ENCODE results near the gene RNF227. TPM values are rescaled to one million over a fixed set of nuclear protein-coding genes. Genes with fewer than 3 reads are reported as not detected.

The RNF227 gene
- total and polyA plus RNA-seq, 2 of the 8 experiments (the other 6 are each of a cell fraction or from before 2014, with no cell fraction given): 0.63 to 1.7 TPM

DNA sequence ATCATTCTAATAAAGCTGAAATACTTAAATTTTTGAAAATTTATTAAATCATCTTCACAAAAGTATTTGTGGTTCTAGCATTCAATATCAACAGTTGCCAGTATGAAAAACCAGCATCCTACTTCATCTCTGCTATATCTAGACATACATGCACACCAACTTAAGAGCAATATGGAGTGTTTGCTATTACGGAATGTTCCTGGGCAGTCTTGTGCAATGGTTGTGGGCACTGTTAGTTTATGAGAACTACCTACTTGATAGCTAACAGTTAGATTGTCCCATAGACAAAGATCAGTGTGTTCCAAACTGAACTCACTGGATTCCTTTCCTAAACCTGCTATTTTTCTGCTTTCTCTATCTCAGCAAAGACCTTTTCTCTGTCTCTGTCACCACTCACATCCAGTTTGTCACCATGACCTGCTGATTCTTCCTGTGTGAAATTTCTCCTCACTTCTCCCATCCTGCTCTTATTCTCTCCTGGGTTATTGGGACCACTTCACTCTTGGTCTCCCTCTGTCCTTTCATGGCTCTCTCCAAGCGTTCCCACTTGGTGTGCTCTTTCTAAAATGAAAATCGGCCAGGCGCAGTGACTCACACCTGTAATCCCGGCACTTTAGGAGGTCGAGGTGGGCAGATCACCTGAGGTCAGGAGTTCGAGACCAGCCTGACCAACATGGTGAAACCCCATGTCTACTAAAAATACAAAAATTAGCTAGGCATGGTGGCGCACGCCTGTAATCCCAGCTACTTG is 43.6 kb upstream of the RNF227 start:
- no peak overlapping the region for H3K4me3 ChIP-seq (ENCODE audit: extremely low read depth in 1 of 4, insufficient read depth in 2 of 4, low read depth in 3 of 4, low read length in 4 of 4)
- TF ChIP-seq MAX (IDR thresholded peaks at IDR 0.05): no peak
- TF ChIP-seq, protein P1, sequence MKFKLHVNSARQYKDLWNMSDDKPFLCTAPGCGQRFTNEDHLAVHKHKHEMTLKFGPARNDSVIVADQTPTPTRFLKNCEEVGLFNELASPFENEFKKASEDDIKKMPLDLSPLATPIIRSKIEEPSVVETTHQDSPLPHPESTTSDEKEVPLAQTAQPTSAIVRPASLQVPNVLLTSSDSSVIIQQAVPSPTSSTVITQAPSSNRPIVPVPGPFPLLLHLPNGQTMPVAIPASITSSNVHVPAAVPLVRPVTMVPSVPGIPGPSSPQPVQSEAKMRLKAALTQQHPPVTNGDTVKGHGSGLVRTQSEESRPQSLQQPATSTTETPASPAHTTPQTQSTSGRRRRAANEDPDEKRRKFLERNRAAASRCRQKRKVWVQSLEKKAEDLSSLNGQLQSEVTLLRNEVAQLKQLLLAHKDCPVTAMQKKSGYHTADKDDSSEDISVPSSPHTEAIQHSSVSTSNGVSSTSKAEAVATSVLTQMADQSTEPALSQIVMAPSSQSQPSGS (IDR thresholded peaks at IDR 0.05; ENCODE audit: low read length): no peak
- no peak for TF ChIP-seq KDM5A (IDR thresholded peaks at IDR 0.05; ENCODE audit: low read length)
- TF ChIP-seq CHD2 (IDR thresholded peaks at IDR 0.05; ENCODE audit: low read length): no peak
- TF ChIP-seq SP4 (IDR thresholded peaks at IDR 0.05; ENCODE audit: low read length): no peak
- no peak for TF ChIP-seq TEAD4 (IDR thresholded peaks at IDR 0.05; ENCODE audit: low read depth, low read length)
- no peak for TF ChIP-seq GTF2F1 (IDR thresholded peaks at IDR 0.05; ENCODE audit: borderline replicate concordance, low read depth, low read length)
- no peak for TF ChIP-seq JUN (IDR thresholded peaks at IDR 0.05; ENCODE audit: low read depth, low read length)
- no peak for TF ChIP-seq JUND (IDR thresholded peaks at IDR 0.05; ENCODE audit: low read length)
- no peak for TF ChIP-seq HDAC6 (IDR thresholded peaks at IDR 0.05; ENCODE audit: low read depth, low read length)
- TF ChIP-seq ASH2L (IDR thresholded peaks at IDR 0.05; ENCODE audit: low read length): no peak
- no peak for TF ChIP-seq CEBPB (IDR thresholded peaks at IDR 0.05; ENCODE audit: low read depth, low read length)

More for the DNA sequence above, 43.6 kb upstream of the RNF227 start:
- Histone ChIP-seq H3K9me3 (ENCODE audit: insufficient read depth in 2 of 2, low read depth in 1 of 2, low read length in 1 of 2) (no peaks in the 10 kb centered on the region), H3K9ac (replicated peaks in 1 of 4; ENCODE audit: extremely low read depth in 1 of 4, low read depth in 3 of 4, low read length in 3 of 4) (no peak overlapping the region), H4K8ac (ENCODE audit: extremely low read depth, insufficient read depth, low read length) (no peak overlapping the region), H3K27ac (ENCODE audit: low read depth, low read length) (no peak overlapping the region), H2BK12ac (ENCODE audit: low read depth, low read length) (no peak overlapping the region), H2BK5ac (ENCODE audit: low read depth, low read length) (no peak overlapping the region), H3K79me1 (ENCODE audit: low read depth, low read length) (no peaks in the 10 kb centered on the region), H3K14ac (ENCODE audit: insufficient read length) (no peak overlapping the region), H2AK5ac (ENCODE audit: low read depth, low read length) (no peak overlapping the region), H2BK20ac (ENCODE audit: low read length) (no peak overlapping the region), H4K91ac (replicated peaks; ENCODE audit: insufficient read length, low read length) (no peak overlapping the region), H3K23me2 (ENCODE audit: low read depth, low read length) (no peaks in the 10 kb centered on the region), H3K23ac (ENCODE audit: insufficient read length) (no peak overlapping the region), H4K20me1 (replicated peaks in 1 of 2; ENCODE audit: control insufficient read depth in 1 of 2, insufficient read depth in 2 of 2, low read length in 2 of 2) (no peaks in the 10 kb centered on the region), H3K18ac (ENCODE audit: extremely low read depth, low read length) (no peak overlapping the region), H4K5ac (ENCODE audit: insufficient read length, low read depth, low read length) (no peak overlapping the region), H3K27me3 (replicated peaks in 1 of 4; ENCODE audit: control insufficient read depth in 3 of 4, extremely low read depth in 1 of 4, insufficient read depth in 3 of 4, low read length in 3 of 4) (no peaks in the 10 kb centered on the region; a peak in 3 of 7 replicates), H3K4ac (replicated peaks; ENCODE audit: insufficient read length, low read depth, low read length) (no peak overlapping the region), H3K56ac (replicated peaks; ENCODE audit: insufficient read length, low read depth, low read length) (no peak overlapping the region), H2AFZ (ENCODE audit: low read length) (no peak overlapping the region), H3K4me1 (replicated peaks in 1 of 4; ENCODE audit: control insufficient read depth in 3 of 4, insufficient read depth in 4 of 4, low read length in 3 of 4) (no peaks in the 10 kb centered on the region), H2BK120ac (replicated peaks; ENCODE audit: low read depth, low read length) (no peak overlapping the region), H3K4me2 (ENCODE audit: insufficient read depth in 1 of 2, low read depth in 2 of 2, low read length in 2 of 2) (no peak overlapping the region), H2BK15ac (ENCODE audit: low read length) (no peak overlapping the region), H3K79me2 (ENCODE audit: control insufficient read depth in 1 of 2, insufficient read depth in 2 of 2, low read length in 2 of 2) (no peaks in the 10 kb centered on the region), H3K36me3 (ENCODE audit: control insufficient read depth in 2 of 4, insufficient read depth in 4 of 4, low read length in 3 of 4) (no peaks in the 10 kb centered on the region)
- POLR2A ChIA-PET (ENCODE audit: partially characterized antibody): interaction anchor here (0.6 kb wide), 1 partner anchor 274 kb away, joined by 3 read pairs; no protein-coding TSS in a partner anchor
- DNase-seq (ENCODE audit: low read depth in 1 of 2, low spot score in 2 of 2): no peak
- CTCF ChIA-PET (ENCODE audit: partially characterized antibody): interaction anchor here (0.7 kb wide), 1 partner anchor 1504 kb away, joined by 3 read pairs; no protein-coding TSS in a partner anchor
- no peak for FAIRE-seq
- 92% methylated on average over 9 of the region's 9 CpGs; no CpG with 5 or more reads in 1 of the 2 experiments for WGBS, 2 experiments (ENCODE audit: extremely low coverage in 1 of 2, insufficient coverage in 1 of 2, insufficient read length in 1 of 2, insufficient replicate concordance in 2 of 2, low coverage in 1 of 2, low lambda C conversion rate in 2 of 2, missing lambda C conversion rate in 1 of 2)

Data from H1 (cell line).